ENCODE data around the gene MEA1. TPM values are rescaled to one million over a fixed set of nuclear protein-coding genes. Genes with fewer than 3 reads are reported as not detected.
"Not testable (repeated sequence)": the region's sequence is repeated elsewhere in the genome, so short reads cannot be mapped to it uniquely, and the experiment has no call there.

Gene MEA1
- total RNA-seq, 4 donors from 2014 or later, result 39.1 to 81.7 (median 43.2) TPM

GRCh38 chr6:43050981-43051380, 37.2 kb upstream of the MEA1 start:
- H3K4me1 ChIP-seq, result peaks cover 0 to 4% of the 10 kb centered on the region in 2 donors
- intact Hi-C loops (cut with DNase I; ENCODE audit: low total_unique reads), result no loop called here
- no peaks in the 10 kb centered on the region for H3K36me3 ChIP-seq
- H3K9me3 ChIP-seq, result no peaks in the 10 kb centered on the region
- TF ChIP-seq CTCF (IDR thresholded peaks at IDR 0.05), result no peak
- DNase-seq, result no peak
- no peak overlapping the region for H3K27ac ChIP-seq
- no peaks in the 10 kb centered on the region for H3K27me3 ChIP-seq
- no peak overlapping the region for H3K4me3 ChIP-seq

- Histone ChIP-seq H3K9me3 (no peaks in the 10 kb centered on the region), H3K4me1 (no peaks in the 10 kb centered on the region), H3K36me3 (no peaks in the 10 kb centered on the region), H3K27me3 (no peaks in the 10 kb centered on the region), H3K27ac (no peak overlapping the region), H3K4me3 (no peak overlapping the region)
- intact Hi-C loops (cut with DNase I; ENCODE audit: low total_unique reads), result no loop called here
- no peak for DNase-seq
- TF ChIP-seq POLR2A (IDR thresholded peaks at IDR 0.05) (no peak), CTCF (IDR thresholded peaks at IDR 0.05) (no peak)
Measured at GRCh38 chr6:43047998-43048397, 34.3 kb upstream of the MEA1 start.

- intact Hi-C loops (cut with DNase I; ENCODE audit: low total_unique reads), result no loop called here
- H3K9me3 ChIP-seq, result no peaks in the 10 kb centered on the region
- no peak overlapping the region for H3K4me3 ChIP-seq
- TF ChIP-seq POLR2A (IDR thresholded peaks at IDR 0.05) (no peak), CTCF (IDR thresholded peaks at IDR 0.05) (no peak)
- H3K27ac ChIP-seq, result no peak overlapping the region
- H3K4me1 ChIP-seq, result no peaks in the 10 kb centered on the region
- no peak for DNase-seq
- H3K36me3 ChIP-seq, result no peaks in the 10 kb centered on the region
- H3K27me3 ChIP-seq, result no peaks in the 10 kb centered on the region
Measured at GRCh38 chr6:43045371-43045930, 31.7 kb upstream of the MEA1 start.

GRCh38 chr6:43043310-43043709, 29.6 kb upstream of the MEA1 start:
- intact Hi-C loops (cut with DNase I; ENCODE audit: low total_unique reads), result no loop called here
- H3K27me3 ChIP-seq, result no peaks in the 10 kb centered on the region
- no peak overlapping the region for H3K4me3 ChIP-seq
- H3K9me3 ChIP-seq, result no peaks in the 10 kb centered on the region
- DNase-seq, result no peak
- H3K27ac ChIP-seq, result no peak overlapping the region
- H3K36me3 ChIP-seq, result no peaks in the 10 kb centered on the region
- no peaks in the 10 kb centered on the region for H3K4me1 ChIP-seq
- TF ChIP-seq POLR2A (IDR thresholded peaks at IDR 0.05) (no peak), CTCF (IDR thresholded peaks at IDR 0.05) (no peak)

GRCh38 chr6:43041475-43041874, 27.7 kb upstream of the MEA1 start:
- intact Hi-C loops (cut with DNase I; ENCODE audit: low total_unique reads); H3K27me3 ChIP-seq; H3K9me3 ChIP-seq; DNase-seq; H3K4me1 ChIP-seq; H3K27ac ChIP-seq; H3K4me3 ChIP-seq; H3K36me3 ChIP-seq: not testable (repeated sequence)
